ENCODE results near the gene COPZ1. TPM values are rescaled to one million over a fixed set of nuclear protein-coding genes. Genes with fewer than 3 reads are reported as not detected.

COPZ1 gene

GRCh38 chr12:54398218-54398617, 73.3 kb downstream of the COPZ1 start:
- H2AFZ ChIP-seq (ENCODE audit: low read length): no peak overlapping the region
- H3K9me3 ChIP-seq (replicated peaks in 1 of 2; ENCODE audit: control insufficient read depth in 2 of 2, insufficient read depth in 1 of 2, low read depth in 1 of 2, low read length in 2 of 2): peaks cover 0 to 2% of the 10 kb centered on the region in 2 donors
- no peak overlapping the region for H4K8ac ChIP-seq (ENCODE audit: low read depth, low read length)
- H2BK15ac ChIP-seq (ENCODE audit: low read length): no peak overlapping the region
- H3K4ac ChIP-seq (ENCODE audit: low read length): no peak overlapping the region
- peaks cover 0 to 8% of the 10 kb centered on the region in 2 donors for H3K4me1 ChIP-seq (ENCODE audit: control insufficient read depth in 2 of 2, insufficient read depth in 1 of 2, low read depth in 1 of 2, low read length in 2 of 2)
- H3K9ac ChIP-seq (ENCODE audit: low read depth, low read length, poor library complexity): no peak overlapping the region
- no peak overlapping the region for H3K23ac ChIP-seq (ENCODE audit: low read depth, low read length, poor library complexity)
- no peak overlapping the region for H2AK5ac ChIP-seq (ENCODE audit: low read depth, low read length)
- no peak overlapping the region for H3K14ac ChIP-seq (ENCODE audit: low read length)
- no peak overlapping the region for H3K4me3 ChIP-seq (ENCODE audit: low read length in 2 of 2)
- no peak overlapping the region for H3K27ac ChIP-seq (replicated peaks; ENCODE audit: low read length)
- no peak overlapping the region for H3K18ac ChIP-seq (ENCODE audit: low read length)
- no peak overlapping the region for H3K4me2 ChIP-seq (ENCODE audit: insufficient read depth, low read length, poor library complexity, severe bottlenecking)
- no peak for DNase-seq (ENCODE audit: low spot score)
- no peak overlapping the region for H2BK12ac ChIP-seq (ENCODE audit: low read length)
- no peaks in the 10 kb centered on the region for H3K27me3 ChIP-seq (ENCODE audit: control insufficient read depth in 3 of 3, insufficient read depth in 3 of 3, low read depth in 1 of 3, low read length in 3 of 3)
- H4K91ac ChIP-seq (ENCODE audit: low read depth, low read length, poor library complexity): no peak overlapping the region
- H2BK5ac ChIP-seq (ENCODE audit: low read length): no peak overlapping the region
- no CpG with 5 or more reads among the region's 2 CpGs for WGBS, 2 donors (ENCODE audit: extremely low coverage in 2 of 2, insufficient read length in 2 of 2, insufficient replicate concordance in 1 of 2)
- peaks cover 49 to 78% of the 10 kb centered on the region in 2 donors for H3K36me3 ChIP-seq (replicated peaks in 1 of 2; ENCODE audit: control insufficient read depth in 2 of 2, insufficient read depth in 2 of 2, low read length in 2 of 2)
- H2BK120ac ChIP-seq (ENCODE audit: low read depth, low read length): no peak overlapping the region
- peaks cover 4% of the 10 kb centered on the region for H3K79me1 ChIP-seq (ENCODE audit: low read depth, low read length)

GRCh38 chr12:54398995-54399793, 74.3 kb downstream of the COPZ1 start:
- H3K36me3 ChIP-seq (replicated peaks in 1 of 2; ENCODE audit: control insufficient read depth in 2 of 2, insufficient read depth in 2 of 2, low read length in 2 of 2): peaks cover 59 to 88% of the 10 kb centered on the region in 2 donors

GRCh38 chr12:54401119-54401518, 76.2 kb downstream of the COPZ1 start:
- H3K4me3 ChIP-seq (ENCODE audit: low read length in 2 of 2): no peak overlapping the region
- H2AFZ ChIP-seq (ENCODE audit: low read length): no peak overlapping the region
- peak overlapping the region; percentile 54 for H3K9ac ChIP-seq (ENCODE audit: low read depth, low read length, poor library complexity)
- no peak overlapping the region for H2AK5ac ChIP-seq (ENCODE audit: low read depth, low read length)
- H3K23ac ChIP-seq (ENCODE audit: low read depth, low read length, poor library complexity): no peak overlapping the region
- no peak overlapping the region for H3K4me2 ChIP-seq (ENCODE audit: insufficient read depth, low read length, poor library complexity, severe bottlenecking)
- H4K91ac ChIP-seq (ENCODE audit: low read depth, low read length, poor library complexity): no peak overlapping the region
- peaks cover 0 to 2% of the 10 kb centered on the region in 2 donors for H3K9me3 ChIP-seq (replicated peaks in 1 of 2; ENCODE audit: control insufficient read depth in 2 of 2, insufficient read depth in 1 of 2, low read depth in 1 of 2, low read length in 2 of 2)
- DNase-seq (ENCODE audit: low spot score): no peak
- H3K14ac ChIP-seq (ENCODE audit: low read length): no peak overlapping the region
- WGBS, 2 donors (ENCODE audit: extremely low coverage in 2 of 2, insufficient read length in 2 of 2, insufficient replicate concordance in 1 of 2): no CpG with 5 or more reads among the region's 2 CpGs
- no peak overlapping the region for H3K27ac ChIP-seq (replicated peaks; ENCODE audit: low read length)
- H3K4me1 ChIP-seq (ENCODE audit: control insufficient read depth in 2 of 2, insufficient read depth in 1 of 2, low read depth in 1 of 2, low read length in 2 of 2): no peaks in the 10 kb centered on the region
- H2BK5ac ChIP-seq (ENCODE audit: low read length): no peak overlapping the region
- H2BK15ac ChIP-seq (ENCODE audit: low read length): no peak overlapping the region
- no peak overlapping the region for H4K8ac ChIP-seq (ENCODE audit: low read depth, low read length)
- H3K4ac ChIP-seq (ENCODE audit: low read length): no peak overlapping the region
- no peak overlapping the region for H2BK12ac ChIP-seq (ENCODE audit: low read length)
- H3K79me1 ChIP-seq (ENCODE audit: low read depth, low read length): peaks cover 4% of the 10 kb centered on the region
- H3K36me3 ChIP-seq (replicated peaks in 1 of 2; ENCODE audit: control insufficient read depth in 2 of 2, insufficient read depth in 2 of 2, low read length in 2 of 2): peaks cover 62 to 85% of the 10 kb centered on the region in 2 donors
- H3K27me3 ChIP-seq (ENCODE audit: control insufficient read depth in 3 of 3, insufficient read depth in 3 of 3, low read depth in 1 of 3, low read length in 3 of 3): no peaks in the 10 kb centered on the region
- H2BK120ac ChIP-seq (ENCODE audit: low read depth, low read length): no peak overlapping the region
- no peak overlapping the region for H3K18ac ChIP-seq (ENCODE audit: low read length)

More at GRCh38 chr12:54398995-54399793, 74.3 kb downstream of the COPZ1 start:
- Histone ChIP-seq H3K27me3 (ENCODE audit: control insufficient read depth in 3 of 3, insufficient read depth in 3 of 3, low read depth in 1 of 3, low read length in 3 of 3) (no peaks in the 10 kb centered on the region), H3K9me3 (replicated peaks in 1 of 2; ENCODE audit: control insufficient read depth in 2 of 2, insufficient read depth in 1 of 2, low read depth in 1 of 2, low read length in 2 of 2) (peaks cover 0 to 2% of the 10 kb centered on the region in 2 donors), H4K91ac (ENCODE audit: low read depth, low read length, poor library complexity) (no peak overlapping the region), H2AK5ac (ENCODE audit: low read depth, low read length) (no peak overlapping the region), H4K8ac (ENCODE audit: low read depth, low read length) (no peak overlapping the region), H3K4me3 (ENCODE audit: low read length in 2 of 2) (no peak overlapping the region), H3K79me1 (ENCODE audit: low read depth, low read length) (peaks cover 4% of the 10 kb centered on the region), H3K18ac (ENCODE audit: low read length) (no peak overlapping the region), H3K9ac (ENCODE audit: low read depth, low read length, poor library complexity) (no peak overlapping the region), H2BK120ac (ENCODE audit: low read depth, low read length) (no peak overlapping the region), H3K14ac (ENCODE audit: low read length) (no peak overlapping the region), H2BK5ac (ENCODE audit: low read length) (no peak overlapping the region), H3K23ac (ENCODE audit: low read depth, low read length, poor library complexity) (no peak overlapping the region), H3K4me2 (ENCODE audit: insufficient read depth, low read length, poor library complexity, severe bottlenecking) (no peak overlapping the region), H2BK12ac (ENCODE audit: low read length) (no peak overlapping the region), H2BK15ac (ENCODE audit: low read length) (no peak overlapping the region), H3K4me1 (ENCODE audit: control insufficient read depth in 2 of 2, insufficient read depth in 1 of 2, low read depth in 1 of 2, low read length in 2 of 2) (no peaks in the 10 kb centered on the region), H3K27ac (replicated peaks; ENCODE audit: low read length) (no peak overlapping the region), H2AFZ (ENCODE audit: low read length) (no peak overlapping the region), H3K4ac (ENCODE audit: low read length) (no peak overlapping the region)
- DNase-seq (ENCODE audit: low spot score): peak; percentile 85
- no CpG with 5 or more reads among the region's 8 CpGs for WGBS, 2 donors (ENCODE audit: extremely low coverage in 2 of 2, insufficient read length in 2 of 2, insufficient replicate concordance in 1 of 2)

Small RNA genes within 50 kb of the gene (small RNA-seq; reads per million reads assigned to genes)
- gene MIR148B (ENCODE audit: insufficient read depth) (5,613 reads per million, percentile 100 among the genes with 10 or more reads in this experiment), gene RN7SL744P (ENCODE audit: insufficient read depth) (not detected), gene RNU6-950P (ENCODE audit: insufficient read depth) (not detected)

All from neuronal stem cell (in vitro differentiated cells).